Activated naive CD4-positive, alpha-beta T cell treated with anti-CD3 and anti-CD28 coated beads for 36 hours (primary cell): ENCODE data around the gene KIF5C. TPM values are rescaled to one million over a fixed set of nuclear protein-coding genes. Genes with fewer than 3 reads are reported as not detected.

Source experiments
- CTCF ChIA-PET: fragments of 350-600 bp; sonication (Branson Sonifier 250); formaldehyde crosslinking; loops from one replicate; lab custom pipeline; 2021; ENCODE audit warnings: antibody characterized with exemption; lab: Charles Lee
- DNase-seq: peaks from one replicate; pipeline ENCODE4 v3.0.0-alpha.2; 2020
- H3K27ac Mint-ChIP-seq: one replicate; pipeline ENCODE4 v1.8.0; 2021; ENCODE audit warnings: mild to moderate bottlenecking, mixed read lengths
- H3K27me3 Mint-ChIP-seq: one replicate; pipeline ENCODE4 v1.8.0; 2021; ENCODE audit warnings: low read depth, mixed read lengths
- H3K36me3 Mint-ChIP-seq: one replicate; pipeline ENCODE4 v1.8.0; 2021; ENCODE audit warnings: low read depth, mixed read lengths
- H3K4me1 Mint-ChIP-seq: one replicate; pipeline ENCODE4 v1.8.0; 2021; ENCODE audit warnings: low read depth, mixed read lengths
- H3K4me3 Mint-ChIP-seq: one replicate; pipeline ENCODE4 v1.8.0; 2021; ENCODE audit warnings: mild to moderate bottlenecking, moderate library complexity, mixed read lengths
- H3K9me3 Mint-ChIP-seq: one replicate; pipeline ENCODE4 v1.8.0; 2021; ENCODE audit warnings: mixed read lengths
- intact Hi-C: fragments of 100-400 bp; cut with micrococcal nuclease; formaldehyde crosslinking; loops from one replicate; pipeline ENCODE4 v1.15.1; 2023
- total RNA-seq, 2 experiments: library from RNA; stranded (reverse); gene quantifications; one replicate each; pipeline ENCODE4 v1.2.3, GENCODE V29; 2021

The KIF5C gene
- total RNA-seq, 2 experiments from 2014 or later: 18.6 to 24.5 TPM

DNA sequence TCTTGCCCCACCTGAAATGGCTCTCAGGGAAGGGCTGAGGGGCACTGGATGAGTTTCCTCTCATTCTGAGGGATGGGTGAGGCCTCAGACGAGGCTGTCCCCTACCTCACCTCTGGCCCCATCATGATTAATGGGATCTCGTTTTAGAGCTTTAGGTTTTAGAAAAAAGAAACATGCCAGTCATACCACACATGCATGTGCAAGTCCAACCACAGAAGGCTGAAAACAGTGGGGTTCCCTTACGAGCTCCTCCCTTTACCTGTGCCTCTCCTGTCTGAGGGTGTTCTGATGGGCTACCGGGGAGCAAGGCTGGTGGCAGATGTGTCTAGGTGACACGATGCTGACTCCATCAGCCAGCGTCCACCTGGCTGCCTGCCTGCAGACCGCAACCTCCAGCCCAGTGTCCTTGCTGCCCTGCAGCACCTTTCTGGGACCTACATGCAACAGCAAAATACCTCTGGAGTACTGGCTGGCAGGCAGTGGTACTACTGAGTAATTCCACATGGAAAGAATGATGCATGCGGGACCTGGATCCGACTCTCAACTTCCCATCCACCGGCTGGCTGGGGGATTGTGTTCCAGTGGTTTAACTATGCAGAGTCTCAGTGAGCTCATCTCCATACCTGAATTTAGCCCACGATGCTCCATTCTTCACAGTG, 154.4 kb downstream of the KIF5C start:
- no peak overlapping the region for H3K27ac Mint-ChIP-seq
- intact Hi-C loops: no loop called here
- no peaks in the 10 kb centered on the region for H3K36me3 Mint-ChIP-seq
- no peak for DNase-seq
- peaks cover 10% of the 10 kb centered on the region for H3K27me3 Mint-ChIP-seq
- H3K4me3 Mint-ChIP-seq: no peak overlapping the region
- no peaks in the 10 kb centered on the region for H3K9me3 Mint-ChIP-seq
- peaks cover 2% of the 10 kb centered on the region for H3K4me1 Mint-ChIP-seq
- CTCF ChIA-PET: interaction anchor here (0.7 to 2.7 kb wide), 4 partner anchors 10 to 14 kb away, joined by 3 to 11 read pairs (median 6); no protein-coding TSS in a partner anchor

GRCh38 chr2:149031396-149031795, 156.4 kb downstream of the KIF5C start:
- DNase-seq: no peak
- intact Hi-C loops: no loop called here

GRCh38 chr2:149033716-149034115, 158.7 kb downstream of the KIF5C start:
- no peak for DNase-seq
- CTCF ChIA-PET: interaction anchor here (0.7 to 0.8 kb wide), 2 partner anchors 34 to 190 kb away, joined by 3 read pairs; no protein-coding TSS in a partner anchor
- Mint-ChIP-seq H3K4me3 (no peak overlapping the region), H3K36me3 (no peaks in the 10 kb centered on the region), H3K27ac (no peak overlapping the region), H3K9me3 (no peaks in the 10 kb centered on the region), H3K4me1 (peaks cover 2% of the 10 kb centered on the region), H3K27me3 (peaks cover 28% of the 10 kb centered on the region)
- intact Hi-C loops: no loop called here

More at GRCh38 chr2:149031396-149031795, 156.4 kb downstream of the KIF5C start:
- no peaks in the 10 kb centered on the region for H3K9me3 Mint-ChIP-seq
- CTCF ChIA-PET: interaction anchor here (1.2 to 1.4 kb wide), 2 partner anchors 15 to 522 kb away, joined by 3 to 5 read pairs; no protein-coding TSS in a partner anchor
- peaks cover 12% of the 10 kb centered on the region for H3K27me3 Mint-ChIP-seq
- H3K4me3 Mint-ChIP-seq: no peak overlapping the region
- H3K27ac Mint-ChIP-seq: no peak overlapping the region
- H3K36me3 Mint-ChIP-seq: no peaks in the 10 kb centered on the region
- peaks cover 2% of the 10 kb centered on the region for H3K4me1 Mint-ChIP-seq

- CTCF ChIA-PET: interaction anchor here (0.8 kb wide), 1 partner anchor 190 kb away, joined by 3 read pairs; no protein-coding TSS in a partner anchor
- peaks cover 33% of the 10 kb centered on the region for H3K27me3 Mint-ChIP-seq
- intact Hi-C loops: no loop called here
- peaks cover 2% of the 10 kb centered on the region for H3K4me1 Mint-ChIP-seq
- no peak overlapping the region for H3K27ac Mint-ChIP-seq
- DNase-seq: no peak
- no peaks in the 10 kb centered on the region for H3K9me3 Mint-ChIP-seq
- no peak overlapping the region for H3K4me3 Mint-ChIP-seq
- no peaks in the 10 kb centered on the region for H3K36me3 Mint-ChIP-seq
Observed at GRCh38 chr2:149034406-149034805, 159.4 kb downstream of the KIF5C start.

- Mint-ChIP-seq H3K4me1 (peaks cover 2% of the 10 kb centered on the region), H3K36me3 (no peaks in the 10 kb centered on the region), H3K9me3 (no peaks in the 10 kb centered on the region), H3K27me3 (peaks cover 45% of the 10 kb centered on the region), H3K27ac (no peak overlapping the region), H3K4me3 (no peak overlapping the region)
- intact Hi-C loops: no loop called here
- DNase-seq: no peak
- CTCF ChIA-PET: no interaction called here
Observed at GRCh38 chr2:149036507-149037293, 161.7 kb downstream of the KIF5C start.

DNA sequence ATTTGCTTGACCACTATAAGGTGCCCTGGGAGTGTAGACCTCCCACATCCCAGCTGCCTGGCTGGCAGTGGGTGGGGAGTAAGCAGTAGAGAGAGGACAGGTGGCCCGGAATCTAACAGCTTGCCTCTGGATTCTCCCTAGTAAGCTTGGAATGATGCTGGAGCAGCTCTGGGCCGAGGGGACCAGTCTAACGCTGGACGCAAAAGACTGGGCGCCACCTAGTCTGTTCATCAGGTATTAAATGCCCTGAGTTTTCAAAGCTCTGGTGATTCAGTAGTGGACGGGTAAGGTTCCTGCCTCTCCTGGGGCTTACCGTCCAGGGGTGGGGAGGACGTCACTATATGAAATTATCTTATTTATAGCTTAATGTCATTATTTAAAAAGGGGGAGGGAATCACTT, 162.8 kb downstream of the KIF5C start:
- no peaks in the 10 kb centered on the region for H3K9me3 Mint-ChIP-seq
- no peak overlapping the region for H3K4me3 Mint-ChIP-seq
- H3K36me3 Mint-ChIP-seq: no peaks in the 10 kb centered on the region
- intact Hi-C loops: no loop called here
- CTCF ChIA-PET: interaction anchor here (1.5 kb wide), 1 partner anchor 20 kb away, joined by 6 read pairs; no protein-coding TSS in a partner anchor
- H3K27ac Mint-ChIP-seq: no peak overlapping the region
- H3K4me1 Mint-ChIP-seq: no peaks in the 10 kb centered on the region
- DNase-seq: no peak
- peaks cover 47% of the 10 kb centered on the region for H3K27me3 Mint-ChIP-seq

DNA sequence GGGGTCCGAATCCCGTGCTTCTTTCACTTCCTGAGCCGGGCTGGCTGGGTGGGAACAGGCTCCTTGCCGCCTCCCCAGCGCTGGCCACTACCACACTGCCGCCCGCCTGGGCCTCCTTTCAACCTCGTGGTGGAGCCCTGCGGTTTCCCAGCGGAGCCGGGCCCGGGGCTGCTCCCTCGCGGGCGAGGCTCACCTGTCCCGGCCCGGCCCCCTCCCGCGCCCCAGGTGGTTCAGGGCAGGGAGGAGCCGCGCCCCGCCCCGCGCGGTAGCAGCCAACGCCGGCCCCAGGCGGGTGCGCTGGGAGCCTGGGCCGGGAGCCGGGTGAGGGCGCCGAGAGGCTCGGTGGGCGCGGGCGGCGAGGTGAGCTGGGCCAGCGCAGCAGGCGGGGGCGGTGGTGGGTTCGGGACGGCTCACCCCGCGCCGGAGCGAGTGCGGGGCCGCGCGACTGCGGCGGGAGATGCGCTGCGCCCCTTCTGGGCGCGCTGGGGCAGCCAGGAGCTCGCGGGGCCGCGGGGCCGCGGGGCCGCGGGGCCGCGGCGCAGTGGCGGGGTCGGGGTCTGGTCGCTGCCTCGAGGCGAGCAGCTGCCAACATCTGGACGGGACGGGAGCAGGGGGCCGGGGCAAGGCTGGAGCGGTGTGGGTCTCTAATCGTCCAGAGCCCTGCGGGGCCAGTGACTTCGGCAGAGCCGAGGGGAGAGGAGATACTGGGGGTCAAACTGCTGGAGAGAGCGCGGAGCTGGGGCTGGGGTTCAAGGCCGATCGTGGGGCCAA, 163.6 kb downstream of the KIF5C start, which contains the start of gene LYPD6B:
LYPD6B (plus strand) TSS at position 258 of the 771 bp plus-strand sequence. CDS start 92,250 bp downstream, outside the sequence.
- DNase-seq: no peak
- intact Hi-C loops: no loop called here
- Mint-ChIP-seq H3K4me1 (no peaks in the 10 kb centered on the region), H3K9me3 (no peaks in the 10 kb centered on the region), H3K4me3 (no peak within 1 kb of the TSS), H3K27me3 (peaks cover 47% of the 10 kb centered on the region), H3K36me3 (no peaks in the 10 kb centered on the region), H3K27ac (no peak within 1 kb of the TSS)
- CTCF ChIA-PET: interaction anchor here (1.5 kb wide), 1 partner anchor 21 kb away, joined by 6 read pairs; no protein-coding TSS in a partner anchor

DNA sequence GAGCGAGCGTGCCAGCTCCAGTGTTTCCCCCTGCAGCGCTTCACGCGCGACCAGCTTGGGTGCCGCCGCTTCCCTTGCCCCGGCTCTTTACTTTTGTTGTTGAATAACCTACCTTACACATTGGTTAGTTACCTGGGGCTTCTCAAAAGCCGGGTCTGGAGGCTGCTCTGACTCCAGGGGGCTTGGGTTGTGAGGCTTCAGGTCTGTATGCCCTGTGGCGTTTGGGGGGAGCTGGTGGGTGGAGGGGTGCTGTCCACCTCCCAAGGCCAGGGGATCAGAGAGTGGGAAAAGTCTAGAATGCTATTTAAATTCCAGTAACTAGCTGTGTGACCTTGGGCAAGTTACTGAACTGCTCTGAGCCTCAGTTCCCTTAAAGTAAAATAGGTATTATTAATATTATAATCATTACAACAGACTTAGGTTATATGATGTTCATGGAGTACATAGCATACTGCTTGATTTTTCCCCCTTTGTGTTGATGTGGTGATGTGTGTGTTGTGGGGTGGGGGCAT, 164.2 kb downstream of the KIF5C start:
- Mint-ChIP-seq H3K4me1 (no peaks in the 10 kb centered on the region), H3K27ac (no peak overlapping the region), H3K4me3 (no peak overlapping the region), H3K36me3 (no peaks in the 10 kb centered on the region), H3K9me3 (no peaks in the 10 kb centered on the region), H3K27me3 (peaks cover 44% of the 10 kb centered on the region)
- CTCF ChIA-PET: interaction anchor here (0.5 to 1.1 kb wide), 5 partner anchors 10 to 522 kb away, joined by 3 to 5 read pairs (median 3); no protein-coding TSS in a partner anchor
- DNase-seq: no peak
- intact Hi-C loops: no loop called here

GRCh38 chr2:149040451-149040850, 165.4 kb downstream of the KIF5C start:
- Mint-ChIP-seq H3K4me1 (no peaks in the 10 kb centered on the region), H3K4me3 (no peak overlapping the region), H3K27ac (no peak overlapping the region), H3K27me3 (peaks cover 42% of the 10 kb centered on the region), H3K9me3 (no peaks in the 10 kb centered on the region), H3K36me3 (no peaks in the 10 kb centered on the region)
- intact Hi-C loops: loop anchor here (1.0 to 5.0 kb wide), 2 partner anchors 272 to 521 kb away; no protein-coding TSS in a partner anchor
- DNase-seq: peak; percentile 73
- CTCF ChIA-PET: interaction anchor here (0.6 to 1.1 kb wide), 8 partner anchors 11 to 1871 kb away, joined by 3 to 5 read pairs (median 3); no protein-coding TSS in a partner anchor

- Mint-ChIP-seq H3K27ac (no peak overlapping the region), H3K36me3 (no peaks in the 10 kb centered on the region), H3K4me1 (no peaks in the 10 kb centered on the region), H3K4me3 (no peak overlapping the region), H3K9me3 (peaks cover 5% of the 10 kb centered on the region), H3K27me3 (peaks cover 43% of the 10 kb centered on the region)
- intact Hi-C loops: loop anchor here (5.0 kb wide), 1 partner anchor 271 kb away; no protein-coding TSS in a partner anchor
- DNase-seq: no peak
- CTCF ChIA-PET: no interaction called here
Observed at GRCh38 chr2:149041482-149041881, 166.5 kb downstream of the KIF5C start.

GRCh38 chr2:149042881-149043280, 167.9 kb downstream of the KIF5C start:
- H3K27ac Mint-ChIP-seq: no peak overlapping the region
- intact Hi-C loops: loop anchor here (5.0 kb wide), 1 partner anchor 269 kb away; no protein-coding TSS in a partner anchor

More at GRCh38 chr2:149042881-149043280, 167.9 kb downstream of the KIF5C start:
- H3K36me3 Mint-ChIP-seq: no peaks in the 10 kb centered on the region
- no peak overlapping the region for H3K4me3 Mint-ChIP-seq
- CTCF ChIA-PET: no interaction called here
- peaks cover 30% of the 10 kb centered on the region for H3K27me3 Mint-ChIP-seq
- H3K4me1 Mint-ChIP-seq: no peaks in the 10 kb centered on the region
- peaks cover 13% of the 10 kb centered on the region for H3K9me3 Mint-ChIP-seq
- DNase-seq: no peak
